ENCODE data around the gene SLC12A9. TPM values are rescaled to one million over a fixed set of nuclear protein-coding genes. Genes with fewer than 3 reads are reported as not detected.

The SLC12A9 gene
- total RNA-seq, 1 donor from 2014 or later, result 30.5 TPM

DNA sequence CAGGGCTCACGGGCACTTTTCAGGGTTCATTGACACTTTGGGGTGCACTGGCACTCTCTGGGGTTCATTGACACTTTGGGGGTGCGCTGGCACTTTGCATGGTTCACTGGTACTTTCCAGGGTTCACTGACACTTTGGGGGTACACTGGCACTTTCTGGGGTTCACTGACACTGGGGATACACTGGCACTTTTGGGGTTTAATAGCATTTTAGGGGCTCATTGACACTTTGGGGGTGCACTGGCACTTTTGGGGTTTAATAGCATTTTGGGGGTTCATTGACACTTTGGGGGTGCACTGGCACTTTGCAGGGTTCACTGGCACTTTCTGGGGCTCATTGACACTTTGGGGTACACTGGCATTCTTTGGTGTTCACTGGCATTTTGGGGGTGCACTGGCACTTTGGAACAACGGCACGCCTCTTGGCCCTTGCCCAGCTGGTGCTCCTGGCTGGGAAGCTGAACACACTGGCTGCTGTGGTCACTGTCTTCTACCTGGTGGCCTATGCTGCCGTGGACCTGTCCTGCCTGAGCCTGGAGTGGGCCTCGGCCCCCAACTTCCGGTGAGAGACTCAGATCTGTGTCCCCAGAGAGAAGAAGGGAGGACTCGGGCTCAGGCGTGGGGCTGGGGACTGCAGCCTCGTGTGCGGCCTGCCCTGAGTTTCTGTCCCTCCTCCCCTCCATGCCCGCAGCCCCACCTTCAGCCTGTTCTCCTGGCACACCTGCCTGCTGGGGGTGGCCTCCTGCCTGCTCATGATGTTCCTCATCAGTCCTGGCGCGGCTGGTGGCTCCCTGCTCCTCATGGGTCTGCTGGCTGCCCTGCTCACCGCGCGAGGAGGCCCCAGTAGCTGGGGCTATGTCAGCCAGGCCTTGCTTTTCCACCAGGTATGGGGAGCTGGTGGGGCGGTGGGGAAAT is 8.4 kb downstream of the SLC12A9 start:
- Mint-ChIP-seq H3K36me3 (ENCODE audit: low read depth, unreplicated experiment) (peaks cover 26% of the 10 kb centered on the region), H3K4me3 (ENCODE audit: unreplicated experiment) (no peak overlapping the region), H3K27ac (ENCODE audit: unreplicated experiment) (no peak overlapping the region), H3K4me1 (ENCODE audit: low read depth, unreplicated experiment) (peaks cover 6% of the 10 kb centered on the region), H3K27me3 (ENCODE audit: low read depth, unreplicated experiment) (no peaks in the 10 kb centered on the region), H3K9me3 (ENCODE audit: unreplicated experiment) (no peaks in the 10 kb centered on the region)
- FAIRE-seq (no peak), DNase-seq (ENCODE audit: low read depth) (no peak)
- Histone ChIP-seq H4K20me1 (ENCODE audit: insufficient read depth, low read length) (peaks cover 9% of the 10 kb centered on the region), H3K4me2 (ENCODE audit: low read length) (no peak overlapping the region), H3K36me3 (ENCODE audit: insufficient read depth, low read length) (peaks cover 5% of the 10 kb centered on the region), H3K4me3 (ENCODE audit: insufficient read depth, low read depth, low read length) (no peak overlapping the region), H3K27ac (ENCODE audit: low read depth, low read length) (no peak overlapping the region), H3K9me3 (ENCODE audit: insufficient read depth, low read depth, low read length) (no peaks in the 10 kb centered on the region), H3K4me1 (ENCODE audit: insufficient read depth, low read length) (peaks cover 13% of the 10 kb centered on the region), H3K79me2 (ENCODE audit: insufficient read depth, low read length) (no peaks in the 10 kb centered on the region), H2AFZ (ENCODE audit: low read depth, low read length) (no peak overlapping the region), H3K9ac (ENCODE audit: low read length) (no peak overlapping the region), H3K27me3 (ENCODE audit: insufficient read depth, low read length) (no peaks in the 10 kb centered on the region)
- no peak for TF ChIP-seq EZH2 (IDR thresholded peaks at IDR 0.05; ENCODE audit: insufficient read depth, low read length)
- no peak for TF ChIP-seq CTCF (IDR thresholded peaks at IDR 0.05; ENCODE audit: insufficient read depth, low read depth, low read length)

GRCh38 chr7:100861616-100861985 is 9.1 kb downstream of the SLC12A9 start:
- no peak overlapping the region for H3K27ac Mint-ChIP-seq (ENCODE audit: unreplicated experiment)

GRCh38 chr7:100863406-100863950 is 11.0 kb downstream of the SLC12A9 start:
- Histone ChIP-seq H3K27ac (ENCODE audit: low read depth, low read length) (no peak overlapping the region), H3K79me2 (ENCODE audit: insufficient read depth, low read length) (peaks cover 19% of the 10 kb centered on the region), H3K9ac (ENCODE audit: low read length) (peak overlapping the region; percentile 20), H3K27me3 (ENCODE audit: insufficient read depth, low read length) (no peaks in the 10 kb centered on the region), H3K9me3 (ENCODE audit: insufficient read depth, low read depth, low read length) (no peaks in the 10 kb centered on the region), H4K20me1 (ENCODE audit: insufficient read depth, low read length) (peaks cover 9% of the 10 kb centered on the region), H3K4me1 (ENCODE audit: insufficient read depth, low read length) (peaks cover 28% of the 10 kb centered on the region), H2AFZ (ENCODE audit: low read depth, low read length) (no peak overlapping the region), H3K36me3 (ENCODE audit: insufficient read depth, low read length) (peaks cover 5% of the 10 kb centered on the region), H3K4me2 (ENCODE audit: low read length) (peak overlapping the region; percentile 42), H3K4me3 (ENCODE audit: insufficient read depth, low read depth, low read length) (no peak overlapping the region)
- Mint-ChIP-seq H3K27ac (ENCODE audit: unreplicated experiment) (no peak overlapping the region), H3K9me3 (ENCODE audit: unreplicated experiment) (no peaks in the 10 kb centered on the region), H3K36me3 (ENCODE audit: low read depth, unreplicated experiment) (peaks cover 28% of the 10 kb centered on the region), H3K4me1 (ENCODE audit: low read depth, unreplicated experiment) (peaks cover 2% of the 10 kb centered on the region), H3K27me3 (ENCODE audit: low read depth, unreplicated experiment) (no peaks in the 10 kb centered on the region), H3K4me3 (ENCODE audit: unreplicated experiment) (no peak overlapping the region)
- TF ChIP-seq CTCF (IDR thresholded peaks at IDR 0.05; ENCODE audit: insufficient read depth, low read depth, low read length) (no peak), EZH2 (IDR thresholded peaks at IDR 0.05; ENCODE audit: insufficient read depth, low read length) (no peak)
- FAIRE-seq, result no peak
- DNase-seq (ENCODE audit: low read depth), result peak; percentile 63

More at GRCh38 chr7:100861616-100861985, 9.1 kb downstream of the SLC12A9 start:
- Histone ChIP-seq H3K4me1 (ENCODE audit: insufficient read depth, low read length) (peaks cover 19% of the 10 kb centered on the region), H3K79me2 (ENCODE audit: insufficient read depth, low read length) (peaks cover 2% of the 10 kb centered on the region), H3K9me3 (ENCODE audit: insufficient read depth, low read depth, low read length) (no peaks in the 10 kb centered on the region), H4K20me1 (ENCODE audit: insufficient read depth, low read length) (peaks cover 9% of the 10 kb centered on the region), H3K4me2 (ENCODE audit: low read length) (no peak overlapping the region), H3K27me3 (ENCODE audit: insufficient read depth, low read length) (no peaks in the 10 kb centered on the region), H3K27ac (ENCODE audit: low read depth, low read length) (no peak overlapping the region), H3K4me3 (ENCODE audit: insufficient read depth, low read depth, low read length) (no peak overlapping the region), H2AFZ (ENCODE audit: low read depth, low read length) (no peak overlapping the region), H3K36me3 (ENCODE audit: insufficient read depth, low read length) (peaks cover 5% of the 10 kb centered on the region), H3K9ac (ENCODE audit: low read length) (no peak overlapping the region)
- peaks cover 6% of the 10 kb centered on the region for H3K4me1 Mint-ChIP-seq (ENCODE audit: low read depth, unreplicated experiment)
- no peaks in the 10 kb centered on the region for H3K9me3 Mint-ChIP-seq (ENCODE audit: unreplicated experiment)
- no peak for TF ChIP-seq EZH2 (IDR thresholded peaks at IDR 0.05; ENCODE audit: insufficient read depth, low read length)
- no peak overlapping the region for H3K4me3 Mint-ChIP-seq (ENCODE audit: unreplicated experiment)
- H3K36me3 Mint-ChIP-seq (ENCODE audit: low read depth, unreplicated experiment), result peaks cover 26% of the 10 kb centered on the region
- H3K27me3 Mint-ChIP-seq (ENCODE audit: low read depth, unreplicated experiment), result no peaks in the 10 kb centered on the region
- FAIRE-seq (no peak), DNase-seq (ENCODE audit: low read depth) (no peak)

All from astrocyte (in vitro differentiated cells and primary cell).